Right atrium auricular region (tissue), 2 donors: ENCODE measurements around the gene PDCD2L. TPM values are rescaled to one million over a fixed set of nuclear protein-coding genes. Genes with fewer than 3 reads are reported as not detected.
A peak's percentile ranks its signal among the peaks of the same experiment; 100 is the strongest.
"Not testable (repeated sequence)": the region's sequence is repeated elsewhere in the genome, so short reads cannot be mapped to it uniquely, and the experiment has no call there.

Source experiments
- DNase-seq: peaks from one replicate; pipeline ENCODE4 v3.0.0-alpha.2; 2019; ENCODE audit warnings: low spot score
- H3K27ac ChIP-seq, 2 donors: fragments of 200-600 bp; sonication (generic); 1 replicate in 1 of 2; 2 replicates in 1 of 2; pipeline ENCODE4 v1.5.1; 2016 to 2019
- H3K27me3 ChIP-seq, 2 donors: fragments of 200-600 bp; sonication (generic); one replicate each; pipeline versions ENCODE4 v1.5.1 to v1.6.0; 2017 to 2019
- H3K36me3 ChIP-seq: fragments of 200-600 bp; sonication (generic); one replicate; pipeline ENCODE4 v1.5.1; 2016
- H3K4me1 ChIP-seq, 2 donors: fragments of 200-600 bp; sonication (generic); one replicate each; pipeline versions ENCODE4 v1.5.1 to v1.6.0; 2017 to 2019
- H3K4me3 ChIP-seq, 2 donors: fragments of 200-600 bp; sonication (generic); 1 replicate in 1 of 2; 2 replicates in 1 of 2; pipeline ENCODE4 v1.5.1; 2017 to 2019; ENCODE audit warnings: mild to moderate bottlenecking in 1 of 2, moderate library complexity in 1 of 2
- H3K9me3 ChIP-seq, 2 donors: fragments of 200-600 bp; sonication (generic); one replicate each; pipeline ENCODE4 v1.5.1; 2019
- CTCF ChIP-seq, 2 donors: fragments of 200-600 bp; sonication (generic); IDR thresholded peaks; one replicate each; pipeline ENCODE4 v1.5.1; 2019; ENCODE audit warnings: antibody characterized with exemption in 2 of 2
- total RNA-seq, 2 donors: library from RNA; depleted of rRNA; stranded (reverse); fragments of >200 nt; gene quantifications; one replicate each; pipeline ENCODE4 v1.1.0, GENCODE V29; 2016

The PDCD2L gene
- total RNA-seq, 2 donors from 2014 or later = 9.5 to 14.0 TPM

DNA sequence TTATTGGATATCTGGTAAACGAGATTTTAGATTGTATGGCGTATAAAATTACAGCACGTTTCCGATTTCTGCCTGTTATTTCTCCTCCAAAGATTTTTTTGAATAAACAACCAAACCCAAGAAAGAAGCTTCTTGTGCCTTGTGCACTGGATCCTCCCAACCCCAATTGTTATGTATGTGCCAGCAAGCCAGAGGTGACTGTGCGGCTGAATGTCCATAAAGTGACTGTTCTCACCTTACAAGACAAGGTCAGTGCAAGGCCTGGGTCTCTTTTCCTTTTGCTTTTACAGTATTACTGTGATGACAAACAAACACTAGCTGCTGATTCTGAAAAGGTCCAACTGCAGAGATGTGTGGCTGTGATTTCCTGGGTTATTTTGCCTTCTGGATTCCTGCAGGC is 54.5 kb downstream of the PDCD2L start:
- Histone ChIP-seq H3K9me3 (no peaks in the 10 kb centered on the region), H3K27me3 (no peaks in the 10 kb centered on the region), H3K4me1 (peaks cover 0 to 34% of the 10 kb centered on the region in 2 donors), H3K27ac (no peak overlapping the region), H3K4me3 (no peak overlapping the region), H3K36me3 (peaks cover 59% of the 10 kb centered on the region)
- DNase-seq = no peak
- no peak for TF ChIP-seq CTCF (IDR thresholded peaks at IDR 0.05)

- Histone ChIP-seq H3K27ac (no peak overlapping the region), H3K36me3 (peaks cover 59% of the 10 kb centered on the region)
These were observed 55.4 kb downstream of the PDCD2L start for GRCh38 chr19:34459614-34460013.

DNA sequence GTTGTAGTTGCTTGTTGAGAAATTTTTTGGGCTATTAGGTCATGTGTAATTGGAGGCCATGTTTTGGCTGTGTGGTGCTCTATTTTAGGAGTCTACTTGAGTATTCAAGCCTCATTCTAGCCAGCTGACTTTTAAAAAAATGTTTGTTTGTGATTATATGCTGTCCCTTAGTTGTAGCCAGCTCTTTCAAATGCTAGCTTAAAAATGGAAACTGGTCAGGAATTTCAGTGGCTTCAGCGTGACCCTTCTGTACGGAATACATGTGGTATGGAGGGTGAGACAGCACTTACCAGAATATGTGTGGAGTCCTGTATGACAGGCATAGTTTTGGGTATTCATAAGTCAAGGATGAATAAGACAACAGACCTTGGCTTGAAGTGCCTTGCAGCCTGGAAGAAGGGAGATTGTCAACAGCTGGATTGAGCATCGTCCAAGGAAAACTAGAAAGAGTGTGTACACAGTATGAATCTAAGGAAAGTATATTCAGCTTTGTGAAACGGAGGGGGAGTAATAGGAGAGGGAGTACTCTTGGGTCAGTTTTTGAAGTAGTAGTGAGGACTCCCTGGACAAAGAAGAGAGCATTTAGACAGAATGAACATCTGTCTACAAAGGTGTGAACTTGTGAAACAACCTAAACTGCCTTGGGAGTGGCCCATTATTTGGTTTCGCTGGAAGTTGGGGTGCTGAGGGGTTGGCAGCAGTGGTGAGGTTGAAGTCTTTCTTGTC is 57.3 kb downstream of the PDCD2L start:
- no peaks in the 10 kb centered on the region for H3K27me3 ChIP-seq
- H3K36me3 ChIP-seq = peaks cover 67% of the 10 kb centered on the region
- no peak for DNase-seq
- H3K4me1 ChIP-seq = peaks cover 0 to 34% of the 10 kb centered on the region in 2 donors
- H3K9me3 ChIP-seq = no peaks in the 10 kb centered on the region
- H3K27ac ChIP-seq = peak overlapping the region; percentile 77 to 80
- TF ChIP-seq CTCF (IDR thresholded peaks at IDR 0.05) = no peak
- no peak overlapping the region for H3K4me3 ChIP-seq

More at GRCh38 chr19:34459614-34460013, 55.4 kb downstream of the PDCD2L start:
- no peak for TF ChIP-seq CTCF (IDR thresholded peaks at IDR 0.05)
- Histone ChIP-seq H3K4me1 (peaks cover 0 to 34% of the 10 kb centered on the region in 2 donors), H3K4me3 (no peak overlapping the region), H3K9me3 (no peaks in the 10 kb centered on the region), H3K27me3 (no peaks in the 10 kb centered on the region)
- DNase-seq = no peak

- Histone ChIP-seq H3K4me1 (peaks cover 0 to 23% of the 10 kb centered on the region in 2 donors), H3K36me3 (peaks cover 87% of the 10 kb centered on the region)
- not testable (repeated sequence) for H3K9me3 ChIP-seq, H3K4me3 ChIP-seq, H3K27me3 ChIP-seq, DNase-seq, H3K27ac ChIP-seq
These were observed 60.6 kb downstream of the PDCD2L start for GRCh38 chr19:34464785-34465184.

- TF ChIP-seq CTCF (IDR thresholded peaks at IDR 0.05) = no peak
- Histone ChIP-seq H3K4me1 (no peaks in the 10 kb centered on the region), H3K9me3 (no peaks in the 10 kb centered on the region), H3K36me3 (peaks cover 85% of the 10 kb centered on the region), H3K4me3 (no peak overlapping the region), H3K27ac (no peak overlapping the region), H3K27me3 (no peaks in the 10 kb centered on the region)
- DNase-seq = no peak
These were observed 64.2 kb downstream of the PDCD2L start for GRCh38 chr19:34468409-34468808.

GRCh38 chr19:34469026-34469425 is 64.8 kb downstream of the PDCD2L start:
- not testable (repeated sequence) for H3K4me1 ChIP-seq, H3K4me3 ChIP-seq, H3K27me3 ChIP-seq, H3K9me3 ChIP-seq, H3K27ac ChIP-seq, DNase-seq
- peaks cover 79% of the 10 kb centered on the region for H3K36me3 ChIP-seq
